Astrocyte (in vitro differentiated cells and primary cell): ENCODE data around the gene RPA3.

Experiments
- CTCF ChIP-seq: IDR thresholded peaks from 2 replicates; pipeline ENCODE4 v1.5.1; 2011; ENCODE audit warnings: low read depth, mild to moderate bottlenecking, inconsistent platforms, low read length, moderate library complexity; ENCODE audit not compliant: insufficient read depth
- EZH2 ChIP-seq: IDR thresholded peaks from 2 replicates; pipeline ENCODE4 v1.6.1; 2012; ENCODE audit warnings: mild to moderate bottlenecking, low read length, inconsistent platforms; ENCODE audit not compliant: insufficient read depth

GRCh38 chr7:7750571-7751242 lies 32.3 kb upstream of the RPA3 start:
- TF ChIP-seq CTCF (no peak), EZH2 (no peak)
